Measurements from ENCODE around the gene PDE4C. TPM values are rescaled to one million over a fixed set of nuclear protein-coding genes. Genes with fewer than 3 reads are reported as not detected.

The PDE4C gene
- total and polyA plus RNA-seq, 2 experiments from 2014 or later = 0.10 to 0.43 TPM

DNA sequence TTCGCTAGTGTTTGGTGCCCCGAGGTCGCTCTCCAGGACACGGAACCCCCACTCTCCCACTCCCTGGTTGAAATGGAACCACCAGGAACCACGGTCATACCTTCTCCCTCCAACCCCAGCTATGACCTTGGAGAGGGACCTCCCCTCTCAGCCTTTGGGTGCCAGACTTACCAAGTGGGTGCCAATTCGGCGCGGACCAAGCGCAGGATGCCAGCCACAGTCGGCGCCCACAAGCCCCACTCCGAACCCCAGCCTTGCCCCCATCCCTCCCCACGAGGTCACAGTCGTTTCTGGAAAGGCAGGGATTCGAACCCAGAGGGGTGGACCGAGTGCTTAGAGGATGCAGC is 910 bp downstream of the PDE4C start:
- Histone ChIP-seq H4K20me1 (ENCODE audit: insufficient read depth, poor library complexity, severe bottlenecking) (no peaks in the 10 kb centered on the region), H3K9me3 (ENCODE audit: low read depth) (no peaks in the 10 kb centered on the region), H3K4me3 (no peak overlapping the region), H2AFZ (peak overlapping the region; percentile 42), H3K36me3 (replicated peaks; ENCODE audit: insufficient read depth, low read depth) (no peaks in the 10 kb centered on the region), H3K79me2 (no peaks in the 10 kb centered on the region), H3K4me2 (peak overlapping the region; percentile 77), H3K27me3 (peaks cover 16% of the 10 kb centered on the region), H3K9me2 (replicated peaks; ENCODE audit: insufficient read depth) (no peaks in the 10 kb centered on the region), H3K27ac (no peak overlapping the region), H3K4me1 (ENCODE audit: insufficient read depth) (peaks cover 5% of the 10 kb centered on the region)
- TF ChIP-seq EZH2 (IDR thresholded peaks at IDR 0.05; ENCODE audit: borderline replicate concordance) = peak; percentile 19
- no peak for TF ChIP-seq EZH2phosphoT487 (IDR thresholded peaks at IDR 0.05; ENCODE audit: low read depth, severe bottlenecking, unreplicated experiment)
- WGBS (ENCODE audit: low lambda C conversion rate, missing lambda C conversion rate) = 45% methylated on average over 16 of the region's 16 CpGs
- DNase-seq (ENCODE audit: low spot score) = no peak

DNA sequence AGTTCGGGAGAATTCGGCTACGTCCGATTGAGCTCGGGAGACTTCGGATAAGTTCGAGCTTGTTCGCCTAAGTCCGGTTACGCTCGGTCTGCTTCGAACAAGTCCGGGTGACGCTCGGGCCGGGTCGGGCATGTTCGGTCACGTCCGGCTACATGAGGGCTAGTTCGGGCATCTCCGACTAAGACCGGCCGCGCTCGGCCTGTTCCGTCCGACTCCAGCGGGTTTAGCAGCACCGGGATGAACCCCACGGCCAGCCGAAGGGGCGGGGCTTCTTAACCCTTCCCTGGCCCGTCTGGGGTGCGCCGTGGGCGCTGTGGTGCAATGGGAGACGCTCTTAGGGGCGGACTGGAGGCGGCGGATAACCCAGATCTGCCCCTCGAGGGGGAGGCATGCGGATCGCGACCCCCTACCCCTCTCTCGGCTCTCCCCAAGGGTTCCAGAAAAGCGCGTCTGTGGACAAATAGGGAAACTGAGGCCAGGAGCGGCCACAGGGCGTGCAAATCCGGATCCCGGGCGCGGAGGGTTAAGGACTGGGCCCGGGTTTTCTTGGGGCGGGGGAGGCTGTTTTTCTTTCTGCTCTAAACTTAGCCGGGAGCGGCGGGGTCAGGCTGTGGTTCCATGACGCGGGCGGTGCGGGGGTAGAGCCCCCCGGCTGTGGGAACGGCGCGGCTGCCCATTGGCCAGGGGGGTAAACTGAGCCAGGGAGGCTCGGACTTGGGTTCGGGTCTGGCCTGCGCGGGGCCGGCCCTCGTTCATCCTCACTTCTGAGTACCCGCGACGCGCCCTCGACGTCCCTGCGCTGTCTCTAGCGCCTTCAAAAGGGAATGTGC is 1.5 kb downstream of the PDE4C start:
- Histone ChIP-seq H3K79me2 (no peaks in the 10 kb centered on the region), H3K4me2 (peak overlapping the region; percentile 77), H2AFZ (peak overlapping the region; percentile 42), H4K20me1 (ENCODE audit: insufficient read depth, poor library complexity, severe bottlenecking) (no peaks in the 10 kb centered on the region), H3K9me2 (replicated peaks; ENCODE audit: insufficient read depth) (no peaks in the 10 kb centered on the region), H3K27me3 (peaks cover 11% of the 10 kb centered on the region), H3K9me3 (ENCODE audit: low read depth) (no peaks in the 10 kb centered on the region), H3K27ac (no peak overlapping the region), H3K4me3 (no peak overlapping the region), H3K4me1 (ENCODE audit: insufficient read depth) (peaks cover 5% of the 10 kb centered on the region), H3K36me3 (replicated peaks; ENCODE audit: insufficient read depth, low read depth) (no peaks in the 10 kb centered on the region)
- peak; percentile 98 for DNase-seq (ENCODE audit: low spot score)
- WGBS (ENCODE audit: low lambda C conversion rate, missing lambda C conversion rate) = 4% methylated on average over 75 of the region's 81 CpGs
- peak; percentile 34 for TF ChIP-seq EZH2phosphoT487 (IDR thresholded peaks at IDR 0.05; ENCODE audit: low read depth, severe bottlenecking, unreplicated experiment)
- TF ChIP-seq, protein P1, sequence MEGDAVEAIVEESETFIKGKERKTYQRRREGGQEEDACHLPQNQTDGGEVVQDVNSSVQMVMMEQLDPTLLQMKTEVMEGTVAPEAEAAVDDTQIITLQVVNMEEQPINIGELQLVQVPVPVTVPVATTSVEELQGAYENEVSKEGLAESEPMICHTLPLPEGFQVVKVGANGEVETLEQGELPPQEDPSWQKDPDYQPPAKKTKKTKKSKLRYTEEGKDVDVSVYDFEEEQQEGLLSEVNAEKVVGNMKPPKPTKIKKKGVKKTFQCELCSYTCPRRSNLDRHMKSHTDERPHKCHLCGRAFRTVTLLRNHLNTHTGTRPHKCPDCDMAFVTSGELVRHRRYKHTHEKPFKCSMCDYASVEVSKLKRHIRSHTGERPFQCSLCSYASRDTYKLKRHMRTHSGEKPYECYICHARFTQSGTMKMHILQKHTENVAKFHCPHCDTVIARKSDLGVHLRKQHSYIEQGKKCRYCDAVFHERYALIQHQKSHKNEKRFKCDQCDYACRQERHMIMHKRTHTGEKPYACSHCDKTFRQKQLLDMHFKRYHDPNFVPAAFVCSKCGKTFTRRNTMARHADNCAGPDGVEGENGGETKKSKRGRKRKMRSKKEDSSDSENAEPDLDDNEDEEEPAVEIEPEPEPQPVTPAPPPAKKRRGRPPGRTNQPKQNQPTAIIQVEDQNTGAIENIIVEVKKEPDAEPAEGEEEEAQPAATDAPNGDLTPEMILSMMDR (IDR thresholded peaks at IDR 0.05; ENCODE audit: poor library complexity) = no peak

DNA sequence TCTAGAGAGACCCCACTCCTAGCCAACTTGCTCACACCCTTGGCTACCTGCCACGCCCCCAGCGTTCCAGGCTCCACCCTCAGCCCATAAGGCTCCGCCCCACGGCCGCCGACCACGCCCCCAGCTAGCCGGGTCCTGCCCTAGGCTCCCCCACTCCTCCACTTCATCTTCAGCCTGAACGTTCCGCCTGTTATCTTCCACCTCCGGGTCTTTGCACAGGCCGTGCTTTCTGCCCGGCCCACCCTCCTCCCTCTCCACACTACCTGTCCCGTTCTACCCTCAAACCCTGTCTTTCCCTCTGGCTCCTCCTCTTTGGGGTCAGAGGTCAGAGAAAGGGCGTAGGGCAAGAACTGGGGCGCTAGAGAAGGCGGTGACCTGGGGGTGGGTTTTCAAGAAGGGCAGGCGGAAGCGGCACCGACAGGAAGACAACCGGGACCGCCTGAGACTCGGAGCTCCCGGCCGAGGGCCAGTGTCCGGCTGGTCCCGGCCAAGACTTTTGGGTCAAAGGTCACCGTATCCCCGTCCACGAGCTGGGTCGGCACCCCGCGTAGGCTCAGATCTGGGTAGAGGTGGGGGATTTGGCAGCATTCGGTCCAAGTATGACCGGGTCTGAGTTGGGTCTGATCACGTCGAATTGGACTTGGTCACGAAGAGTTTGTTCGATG is 2.2 kb downstream of the PDE4C start:
- Histone ChIP-seq H3K4me3 (no peak overlapping the region), H3K27me3 (peaks cover 11% of the 10 kb centered on the region), H3K4me1 (ENCODE audit: insufficient read depth) (peaks cover 5% of the 10 kb centered on the region), H3K27ac (no peak overlapping the region), H2AFZ (peak overlapping the region; percentile 38), H3K79me2 (no peaks in the 10 kb centered on the region), H3K36me3 (replicated peaks; ENCODE audit: insufficient read depth, low read depth) (no peaks in the 10 kb centered on the region), H3K4me2 (peak overlapping the region; percentile 76), H3K9me3 (ENCODE audit: low read depth) (no peaks in the 10 kb centered on the region), H4K20me1 (ENCODE audit: insufficient read depth, poor library complexity, severe bottlenecking) (no peaks in the 10 kb centered on the region), H3K9me2 (replicated peaks; ENCODE audit: insufficient read depth) (no peaks in the 10 kb centered on the region)
- peak; percentile 64 for DNase-seq (ENCODE audit: low spot score)
- TF ChIP-seq EZH2 (IDR thresholded peaks at IDR 0.05; ENCODE audit: borderline replicate concordance) = no peak
- TF ChIP-seq EZH2phosphoT487 (IDR thresholded peaks at IDR 0.05; ENCODE audit: low read depth, severe bottlenecking, unreplicated experiment) = no peak
- TF ChIP-seq, protein P1 (IDR thresholded peaks at IDR 0.05; ENCODE audit: poor library complexity) = no peak
- WGBS (ENCODE audit: low lambda C conversion rate, missing lambda C conversion rate) = 7% methylated on average over 36 of the region's 39 CpGs

Measured in hepatocyte (in vitro differentiated cells).